A172 (cell line): ENCODE results near the gene PLXNC1. TPM values are rescaled to one million over a fixed set of nuclear protein-coding genes. Genes with fewer than 3 reads are reported as not detected.

Experiments
- DNase-seq: peaks from one replicate; pipeline ENCODE4 v3.0.0-alpha.2; 2015; ENCODE audit warnings: low spot score
- total RNA-seq: library from RNA; depleted of rRNA; stranded (reverse); fragments of >200 nt; shearing (Covaris generic); gene quantifications from 2 replicates; pipeline ENCODE4 v1.2.3, GENCODE V29; 2014

Gene PLXNC1
- total RNA-seq, 1 experiment from 2014 or later, result 0.07 TPM

- no peak for DNase-seq
Measured at GRCh38 chr12:94265539-94265938, 117.2 kb downstream of the PLXNC1 start.

- DNase-seq, result no peak
Measured at GRCh38 chr12:94265966-94266745, 117.8 kb downstream of the PLXNC1 start.

- no peak for DNase-seq
Measured at GRCh38 chr12:94266796-94267536, 118.6 kb downstream of the PLXNC1 start.

- DNase-seq, result no peak
Measured at GRCh38 chr12:94267537-94267872, 119.1 kb downstream of the PLXNC1 start.

GRCh38 chr12:94267921-94268471, 119.6 kb downstream of the PLXNC1 start:
- no peak for DNase-seq

GRCh38 chr12:94269316-94269999, 121.1 kb downstream of the PLXNC1 start:
- no peak for DNase-seq

- no peak for DNase-seq
Measured at GRCh38 chr12:94271351-94271750, 123.0 kb downstream of the PLXNC1 start.

- no peak for DNase-seq
Measured at GRCh38 chr12:94272280-94272679, 123.9 kb downstream of the PLXNC1 start.

GRCh38 chr12:94273272-94273671, 124.9 kb downstream of the PLXNC1 start:
- DNase-seq, result no peak

GRCh38 chr12:94276725-94277124, 128.3 kb downstream of the PLXNC1 start:
- no peak for DNase-seq

- DNase-seq, result no peak
Measured at GRCh38 chr12:94277426-94278000, 129.1 kb downstream of the PLXNC1 start.

GRCh38 chr12:94280063-94280462, 131.7 kb downstream of the PLXNC1 start:
- no peak for DNase-seq

GRCh38 chr12:94282675-94283074, 134.3 kb downstream of the PLXNC1 start:
- DNase-seq, result no peak

GRCh38 chr12:94284046-94284445, 135.7 kb downstream of the PLXNC1 start:
- DNase-seq, result no peak

- no peak for DNase-seq
Measured at GRCh38 chr12:94284859-94285258, 136.5 kb downstream of the PLXNC1 start.

GRCh38 chr12:94285943-94286582, 137.7 kb downstream of the PLXNC1 start:
- DNase-seq, result no peak

- no peak for DNase-seq
Measured at GRCh38 chr12:94286583-94287244, 138.3 kb downstream of the PLXNC1 start.

- DNase-seq, result no peak
Measured at GRCh38 chr12:94287245-94287628, 138.9 kb downstream of the PLXNC1 start.

- DNase-seq, result peak; percentile 68
Measured at GRCh38 chr12:94289461-94290312, 141.3 kb downstream of the PLXNC1 start.

- DNase-seq, result no peak
Measured at GRCh38 chr12:94290353-94290752, 142.0 kb downstream of the PLXNC1 start.
